Activated CD4-positive, alpha-beta T cell treated with anti-CD3 and anti-CD28 coated beads for 36 hours (primary cell): ENCODE measurements around the gene SOX18. TPM values are rescaled to one million over a fixed set of nuclear protein-coding genes. Genes with fewer than 3 reads are reported as not detected.

Experiments
- ATAC-seq: fragments of 200-7000 bp; cut with Tn5 transposase; one replicate; pipeline ENCODE4 v1.10.0; 2021; ENCODE audit warnings: mild to moderate bottlenecking, moderate library complexity
- CTCF ChIA-PET: fragments of 350-600 bp; sonication (Branson Sonifier 250); formaldehyde crosslinking; loops from one replicate; lab custom pipeline; 2021; ENCODE audit warnings: antibody characterized with exemption; lab: Charles Lee
- POLR2A ChIA-PET: fragments of 350-600 bp; sonication (Branson Sonifier 250); formaldehyde crosslinking; loops from one replicate; lab custom pipeline; 2021; ENCODE audit warnings: antibody characterized with exemption, inconsistent platforms; lab: Charles Lee
- DNase-seq: peaks from one replicate; pipeline ENCODE4 v3.0.0-alpha.2; 2020
- H3K27ac Mint-ChIP-seq: one replicate; pipeline ENCODE4 v1.8.0; 2021; ENCODE audit warnings: mixed read lengths
- H3K27me3 Mint-ChIP-seq: one replicate; pipeline ENCODE4 v1.8.0; 2021; ENCODE audit warnings: mixed read lengths
- H3K36me3 Mint-ChIP-seq: one replicate; pipeline ENCODE4 v1.8.0; 2021; ENCODE audit warnings: low read depth, mixed read lengths
- H3K4me1 Mint-ChIP-seq: one replicate; pipeline ENCODE4 v1.8.0; 2021; ENCODE audit warnings: mixed read lengths
- H3K4me3 Mint-ChIP-seq: one replicate; pipeline ENCODE4 v1.8.0; 2021; ENCODE audit warnings: mild to moderate bottlenecking, moderate library complexity, mixed read lengths
- H3K9me3 Mint-ChIP-seq: one replicate; pipeline ENCODE4 v1.8.0; 2021; ENCODE audit warnings: low read depth, mixed read lengths
- intact Hi-C, 2 experiments: fragments of 100-400 bp; cut with DNase I in 1 of 2; cut with micrococcal nuclease in 1 of 2; formaldehyde crosslinking; loops; one replicate each; pipeline versions ENCODE4 v1.14.2 to v1.15.1; 2022 to 2024; cut with DNase I, micrococcal nuclease
- total RNA-seq, 2 experiments: library from RNA; stranded (reverse); gene quantifications; one replicate each; pipeline ENCODE4 v1.2.3, GENCODE V29; 2021

SOX18 gene
- total RNA-seq, 2 experiments from 2014 or later, result not detected

- Mint-ChIP-seq H3K9me3 (no peaks in the 10 kb centered on the region), H3K4me1 (peaks cover 3% of the 10 kb centered on the region), H3K27me3 (no peaks in the 10 kb centered on the region), H3K4me3 (no peak overlapping the region), H3K36me3 (peaks cover 6% of the 10 kb centered on the region), H3K27ac (no peak overlapping the region)
- ATAC-seq, result no peak
- intact Hi-C loops, result no loop called here
- POLR2A ChIA-PET, result no interaction called here
- CTCF ChIA-PET, result interaction anchor here (0.5 kb wide), 1 partner anchor 26 kb away, joined by 3 read pairs; no protein-coding TSS in a partner anchor
- no peak for DNase-seq
These were observed 24.8 kb upstream of the SOX18 start for GRCh38 chr20:64074184-64074789.

- ATAC-seq (no peak), DNase-seq (no peak)
- Mint-ChIP-seq H3K4me3 (no peak overlapping the region), H3K36me3 (peaks cover 6% of the 10 kb centered on the region), H3K27me3 (no peaks in the 10 kb centered on the region), H3K4me1 (peaks cover 3% of the 10 kb centered on the region), H3K27ac (no peak overlapping the region), H3K9me3 (no peaks in the 10 kb centered on the region)
- POLR2A ChIA-PET, result no interaction called here
- intact Hi-C loops, result no loop called here
- CTCF ChIA-PET, result interaction anchor here (0.5 to 0.8 kb wide), 2 partner anchors 7 to 26 kb away, joined by 3 read pairs; no protein-coding TSS in a partner anchor
These were observed 24.2 kb upstream of the SOX18 start for GRCh38 chr20:64073476-64074183.

GRCh38 chr20:64072498-64073063 lies 23.1 kb upstream of the SOX18 start:
- ChIA-PET CTCF (interaction anchor here (0.5 to 0.7 kb wide), 2 partner anchors 26 to 28 kb away, joined by 3 read pairs; no protein-coding TSS in a partner anchor), POLR2A (no interaction called here)
- Mint-ChIP-seq H3K36me3 (peaks cover 4% of the 10 kb centered on the region), H3K27ac (no peak overlapping the region), H3K27me3 (no peaks in the 10 kb centered on the region), H3K9me3 (no peaks in the 10 kb centered on the region), H3K4me3 (no peak overlapping the region), H3K4me1 (peaks cover 7% of the 10 kb centered on the region)
- DNase-seq (no peak), ATAC-seq (no peak)
- intact Hi-C loops, result no loop called here

GRCh38 chr20:64071341-64072332 lies 22.2 kb upstream of the SOX18 start:
- DNase-seq (no peak), ATAC-seq (no peak)
- Mint-ChIP-seq H3K4me1 (peaks cover 15% of the 10 kb centered on the region), H3K27ac (no peak overlapping the region), H3K9me3 (no peaks in the 10 kb centered on the region), H3K4me3 (no peak overlapping the region), H3K27me3 (no peaks in the 10 kb centered on the region), H3K36me3 (peaks cover 4% of the 10 kb centered on the region)
- ChIA-PET CTCF (no interaction called here), POLR2A (no interaction called here)
- intact Hi-C loops, result no loop called here

GRCh38 chr20:64070244-64070993 lies 21.0 kb upstream of the SOX18 start:
- peaks cover 26% of the 10 kb centered on the region for H3K4me1 Mint-ChIP-seq
- H3K27me3 Mint-ChIP-seq, result no peaks in the 10 kb centered on the region
- ChIA-PET POLR2A (no interaction called here), CTCF (interaction anchor here (1.6 kb wide), 1 partner anchor 9 kb away, joined by 4 read pairs; the partner anchor contains the start of genes OPRL1 and RGS19)
- no peaks in the 10 kb centered on the region for H3K9me3 Mint-ChIP-seq
- intact Hi-C loops, result no loop called here
- H3K27ac Mint-ChIP-seq, result no peak overlapping the region
- H3K4me3 Mint-ChIP-seq, result no peak overlapping the region
- no peak for ATAC-seq
- H3K36me3 Mint-ChIP-seq, result peaks cover 4% of the 10 kb centered on the region
- no peak for DNase-seq

GRCh38 chr20:64069614-64070243 lies 20.3 kb upstream of the SOX18 start:
- peaks cover 31% of the 10 kb centered on the region for H3K4me1 Mint-ChIP-seq
- no peak overlapping the region for H3K27ac Mint-ChIP-seq
- H3K36me3 Mint-ChIP-seq, result peaks cover 4% of the 10 kb centered on the region
- H3K9me3 Mint-ChIP-seq, result no peaks in the 10 kb centered on the region
- no peaks in the 10 kb centered on the region for H3K27me3 Mint-ChIP-seq
- no peak overlapping the region for H3K4me3 Mint-ChIP-seq
- ChIA-PET CTCF (interaction anchor here (1.6 kb wide), 1 partner anchor 10 kb away, joined by 4 read pairs; the partner anchor contains the start of genes OPRL1 and RGS19), POLR2A (no interaction called here)
- intact Hi-C loops, result loop anchor here in 1 of 2 experiments (10.0 kb wide), 1 partner anchor 535 kb away; the partner anchor contains the start of gene PTK6
- ATAC-seq (no peak), DNase-seq (peak; percentile 61)

GRCh38 chr20:64069209-64069613 lies 19.8 kb upstream of the SOX18 start:
- H3K36me3 Mint-ChIP-seq, result peaks cover 4% of the 10 kb centered on the region
- DNase-seq, result no peak
- no peak for ATAC-seq
- H3K4me1 Mint-ChIP-seq, result peaks cover 36% of the 10 kb centered on the region
- intact Hi-C loops, result loop anchor here in 1 of 2 experiments (10.0 kb wide), 1 partner anchor 534 kb away; the partner anchor contains the start of gene PTK6
- H3K27ac Mint-ChIP-seq, result no peak overlapping the region
- no peaks in the 10 kb centered on the region for H3K9me3 Mint-ChIP-seq
- H3K27me3 Mint-ChIP-seq, result no peaks in the 10 kb centered on the region
- H3K4me3 Mint-ChIP-seq, result no peak overlapping the region
- ChIA-PET POLR2A (no interaction called here), CTCF (interaction anchor here (1.6 kb wide), 1 partner anchor 10 kb away, joined by 4 read pairs; the partner anchor contains the start of genes OPRL1 and RGS19)

- peaks cover 2% of the 10 kb centered on the region for H3K36me3 Mint-ChIP-seq
- no peak for DNase-seq
- peaks cover 41% of the 10 kb centered on the region for H3K4me1 Mint-ChIP-seq
- ATAC-seq, result no peak
- ChIA-PET CTCF (interaction anchor here (0.6 kb wide), 1 partner anchor 9 kb away, joined by 3 read pairs; no protein-coding TSS in a partner anchor), POLR2A (no interaction called here)
- H3K9me3 Mint-ChIP-seq, result no peaks in the 10 kb centered on the region
- intact Hi-C loops, result loop anchor here in 1 of 2 experiments (10.0 kb wide), 1 partner anchor 534 kb away; the partner anchor contains the start of gene PTK6
- H3K27ac Mint-ChIP-seq, result no peak overlapping the region
- no peak overlapping the region for H3K4me3 Mint-ChIP-seq
- no peaks in the 10 kb centered on the region for H3K27me3 Mint-ChIP-seq
These were observed 19.2 kb upstream of the SOX18 start for GRCh38 chr20:64068386-64069208.

- intact Hi-C loops, result loop anchor here in 1 of 2 experiments (10.0 kb wide), 1 partner anchor 533 kb away; the partner anchor contains the start of gene PTK6
- Mint-ChIP-seq H3K36me3 (peaks cover 2% of the 10 kb centered on the region), H3K27me3 (no peaks in the 10 kb centered on the region), H3K4me3 (no peak overlapping the region), H3K4me1 (peaks cover 41% of the 10 kb centered on the region), H3K27ac (peak overlapping the region; percentile 31), H3K9me3 (no peaks in the 10 kb centered on the region)
- ChIA-PET CTCF (no interaction called here), POLR2A (no interaction called here)
- no peak for DNase-seq
- no peak for ATAC-seq
These were observed 18.4 kb upstream of the SOX18 start for GRCh38 chr20:64067733-64068307.
